Astrocyte (in vitro differentiated cells and primary cell): ENCODE data around the gene ARMC7.
"Not testable (repeated sequence)": the region's sequence is repeated elsewhere in the genome, so short reads cannot be mapped to it uniquely, and the experiment has no call there.

Experiments
- CTCF ChIP-seq: IDR thresholded peaks from 2 replicates; pipeline ENCODE4 v1.5.1; 2011; ENCODE audit warnings: low read depth, mild to moderate bottlenecking, inconsistent platforms, low read length, moderate library complexity; ENCODE audit not compliant: insufficient read depth
- EZH2 ChIP-seq: IDR thresholded peaks from 2 replicates; pipeline ENCODE4 v1.6.1; 2012; ENCODE audit warnings: mild to moderate bottlenecking, low read length, inconsistent platforms; ENCODE audit not compliant: insufficient read depth

GRCh38 chr17:75158480-75158879 lies 48.7 kb downstream of the ARMC7 start:
- not testable (repeated sequence) for TF ChIP-seq CTCF, EZH2
